ENCODE data around the gene FGFR3. TPM values are rescaled to one million over a fixed set of nuclear protein-coding genes. Genes with fewer than 3 reads are reported as not detected.
"Not testable (repeated sequence)": the region's sequence is repeated elsewhere in the genome, so short reads cannot be mapped to it uniquely, and the experiment has no call there.

FGFR3 gene
- total RNA-seq, 1 donor from 2014 or later, result 11.3 TPM

DNA sequence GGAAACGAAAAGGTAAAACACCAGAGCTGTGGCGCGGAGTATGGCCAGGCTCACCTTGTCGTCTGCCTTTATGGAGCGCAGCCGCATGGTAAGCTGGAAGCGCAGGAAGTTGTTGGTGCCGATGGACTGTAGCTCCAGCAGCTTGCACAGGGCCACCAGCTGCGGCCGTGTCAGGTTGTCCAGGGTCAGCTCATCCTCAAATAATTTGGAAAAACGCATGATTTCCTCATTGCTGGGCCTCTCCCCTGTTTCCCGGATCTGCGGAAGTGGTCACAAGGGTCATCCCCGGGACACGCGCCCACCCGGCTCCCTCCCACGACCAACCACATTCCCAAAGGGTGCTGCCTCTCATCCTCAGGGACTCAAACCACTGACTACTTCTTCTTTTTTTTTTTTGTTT is 39.6 kb downstream of the FGFR3 start:
- H3K27ac Mint-ChIP-seq (ENCODE audit: unreplicated experiment), result no peak overlapping the region
- H3K4me1 Mint-ChIP-seq (ENCODE audit: low read depth, unreplicated experiment), result no peaks in the 10 kb centered on the region
- no peak overlapping the region for H3K4me3 Mint-ChIP-seq (ENCODE audit: unreplicated experiment)
- H3K36me3 Mint-ChIP-seq (ENCODE audit: unreplicated experiment), result peaks cover 31% of the 10 kb centered on the region
- DNase-seq, result no peak
- peaks cover 6% of the 10 kb centered on the region for H3K9me3 Mint-ChIP-seq (ENCODE audit: unreplicated experiment)
- H3K27me3 Mint-ChIP-seq (ENCODE audit: unreplicated experiment), result no peaks in the 10 kb centered on the region
- TF ChIP-seq, protein P1, sequence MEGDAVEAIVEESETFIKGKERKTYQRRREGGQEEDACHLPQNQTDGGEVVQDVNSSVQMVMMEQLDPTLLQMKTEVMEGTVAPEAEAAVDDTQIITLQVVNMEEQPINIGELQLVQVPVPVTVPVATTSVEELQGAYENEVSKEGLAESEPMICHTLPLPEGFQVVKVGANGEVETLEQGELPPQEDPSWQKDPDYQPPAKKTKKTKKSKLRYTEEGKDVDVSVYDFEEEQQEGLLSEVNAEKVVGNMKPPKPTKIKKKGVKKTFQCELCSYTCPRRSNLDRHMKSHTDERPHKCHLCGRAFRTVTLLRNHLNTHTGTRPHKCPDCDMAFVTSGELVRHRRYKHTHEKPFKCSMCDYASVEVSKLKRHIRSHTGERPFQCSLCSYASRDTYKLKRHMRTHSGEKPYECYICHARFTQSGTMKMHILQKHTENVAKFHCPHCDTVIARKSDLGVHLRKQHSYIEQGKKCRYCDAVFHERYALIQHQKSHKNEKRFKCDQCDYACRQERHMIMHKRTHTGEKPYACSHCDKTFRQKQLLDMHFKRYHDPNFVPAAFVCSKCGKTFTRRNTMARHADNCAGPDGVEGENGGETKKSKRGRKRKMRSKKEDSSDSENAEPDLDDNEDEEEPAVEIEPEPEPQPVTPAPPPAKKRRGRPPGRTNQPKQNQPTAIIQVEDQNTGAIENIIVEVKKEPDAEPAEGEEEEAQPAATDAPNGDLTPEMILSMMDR (IDR thresholded peaks at IDR 0.05; ENCODE audit: partially characterized antibody, unreplicated experiment), result no peak

DNA sequence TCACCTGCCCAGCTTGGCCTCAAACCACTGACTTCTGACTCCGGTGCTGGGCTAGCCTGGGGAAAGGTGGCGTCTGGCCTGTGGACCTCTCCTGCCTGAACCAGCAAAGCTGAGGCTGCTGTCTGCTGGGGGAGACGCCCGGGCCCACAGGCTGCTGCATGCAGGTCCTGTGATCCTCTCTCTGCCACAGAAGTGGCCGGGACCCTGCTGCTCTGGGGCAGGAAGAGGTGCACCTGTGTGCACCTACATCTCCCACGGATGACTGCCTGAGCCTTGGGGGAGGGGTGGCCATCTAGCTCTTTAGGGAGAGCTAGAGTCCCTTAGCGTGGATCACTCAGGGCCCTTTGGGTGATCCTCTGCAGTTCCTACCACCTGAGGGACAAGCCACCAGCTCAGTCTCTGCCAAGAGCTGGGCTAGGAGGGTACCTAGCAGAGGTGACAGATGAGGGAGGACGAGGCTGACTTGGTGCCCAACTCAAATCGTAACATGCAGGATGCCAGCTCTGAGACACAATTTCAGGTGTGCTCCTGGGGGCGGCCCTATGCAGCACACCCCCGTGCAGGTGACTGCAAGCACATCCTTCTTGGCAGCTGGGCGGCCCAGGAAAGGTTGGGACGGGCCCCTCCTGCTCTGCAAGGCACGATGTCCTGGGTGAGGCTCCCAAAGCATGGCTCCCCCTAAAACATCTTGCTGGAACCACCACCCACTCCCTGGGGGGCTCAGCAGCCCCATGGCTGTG is 40.4 kb downstream of the FGFR3 start:
- Mint-ChIP-seq H3K27ac (ENCODE audit: unreplicated experiment) (no peak overlapping the region), H3K9me3 (ENCODE audit: unreplicated experiment) (peaks cover 6% of the 10 kb centered on the region), H3K36me3 (ENCODE audit: unreplicated experiment) (peaks cover 31% of the 10 kb centered on the region), H3K27me3 (ENCODE audit: unreplicated experiment) (no peaks in the 10 kb centered on the region), H3K4me3 (ENCODE audit: unreplicated experiment) (no peak overlapping the region), H3K4me1 (ENCODE audit: low read depth, unreplicated experiment) (no peaks in the 10 kb centered on the region)
- TF ChIP-seq, protein P1 (IDR thresholded peaks at IDR 0.05; ENCODE audit: partially characterized antibody, unreplicated experiment), result no peak
- no peak for DNase-seq

DNA sequence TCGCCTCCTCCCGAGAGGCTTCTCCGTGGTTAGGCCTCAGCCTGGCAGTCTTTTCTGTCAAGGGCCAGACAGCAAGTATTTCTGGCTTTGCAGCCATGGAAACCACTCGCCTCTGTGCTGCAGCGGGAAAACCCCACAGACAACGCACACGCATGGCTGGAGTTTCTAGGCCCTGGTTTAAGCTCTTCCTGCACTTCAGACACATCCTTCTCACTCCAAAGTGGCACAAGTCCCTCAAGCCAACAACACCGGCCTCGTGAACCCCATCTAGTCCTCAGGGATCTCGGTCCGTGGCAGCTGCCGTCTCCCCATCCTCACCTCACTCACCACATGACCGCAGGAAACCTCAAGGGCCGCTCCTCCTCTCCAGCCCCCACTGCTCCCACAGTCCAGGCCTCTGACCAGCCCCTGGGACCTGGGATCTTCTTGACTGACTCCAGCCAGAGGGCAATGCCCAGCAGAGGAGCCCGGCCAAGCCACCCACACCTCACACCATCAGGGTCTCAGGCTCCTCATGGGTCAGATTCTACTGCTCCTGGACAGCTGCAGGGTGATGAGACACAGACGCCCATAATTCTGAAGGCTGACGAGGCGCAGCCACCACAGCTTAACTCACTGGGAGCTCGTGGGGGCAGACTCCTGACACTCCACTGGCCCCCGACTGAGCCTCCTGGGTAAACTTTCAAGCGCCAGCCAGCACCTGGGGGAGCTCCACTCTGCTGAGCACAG is 41.1 kb downstream of the FGFR3 start:
- Mint-ChIP-seq H3K4me1 (ENCODE audit: low read depth, unreplicated experiment) (no peaks in the 10 kb centered on the region), H3K36me3 (ENCODE audit: unreplicated experiment) (peaks cover 30% of the 10 kb centered on the region), H3K27ac (ENCODE audit: unreplicated experiment) (no peak overlapping the region), H3K4me3 (ENCODE audit: unreplicated experiment) (no peak overlapping the region), H3K27me3 (ENCODE audit: unreplicated experiment) (no peaks in the 10 kb centered on the region), H3K9me3 (ENCODE audit: unreplicated experiment) (peaks cover 6% of the 10 kb centered on the region)
- DNase-seq, result no peak
- TF ChIP-seq, protein P1 (IDR thresholded peaks at IDR 0.05; ENCODE audit: partially characterized antibody, unreplicated experiment), result no peak

DNA sequence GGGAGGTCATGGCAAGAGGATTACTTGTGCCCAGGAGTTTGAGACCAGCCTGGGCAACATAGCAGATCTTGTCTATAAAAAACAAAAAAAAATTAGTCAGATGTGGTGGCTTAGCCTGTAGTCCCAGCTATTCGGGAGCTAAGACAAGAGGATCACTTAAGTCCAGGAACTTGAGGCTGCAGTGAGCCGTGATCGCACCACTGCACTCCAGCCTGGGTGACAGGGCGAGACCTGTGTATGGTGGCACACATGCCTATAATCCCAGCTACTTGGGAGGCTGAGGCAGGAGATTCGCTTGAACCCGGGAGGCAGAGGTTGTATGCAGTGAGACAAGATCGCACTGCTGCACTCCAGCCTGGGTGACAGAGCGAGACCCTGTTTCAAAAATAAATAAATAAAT is 42.7 kb downstream of the FGFR3 start:
- peaks cover 20% of the 10 kb centered on the region for H3K36me3 Mint-ChIP-seq (ENCODE audit: unreplicated experiment)
- H3K4me3 Mint-ChIP-seq (ENCODE audit: unreplicated experiment); H3K9me3 Mint-ChIP-seq (ENCODE audit: unreplicated experiment): not testable (repeated sequence)

DNA sequence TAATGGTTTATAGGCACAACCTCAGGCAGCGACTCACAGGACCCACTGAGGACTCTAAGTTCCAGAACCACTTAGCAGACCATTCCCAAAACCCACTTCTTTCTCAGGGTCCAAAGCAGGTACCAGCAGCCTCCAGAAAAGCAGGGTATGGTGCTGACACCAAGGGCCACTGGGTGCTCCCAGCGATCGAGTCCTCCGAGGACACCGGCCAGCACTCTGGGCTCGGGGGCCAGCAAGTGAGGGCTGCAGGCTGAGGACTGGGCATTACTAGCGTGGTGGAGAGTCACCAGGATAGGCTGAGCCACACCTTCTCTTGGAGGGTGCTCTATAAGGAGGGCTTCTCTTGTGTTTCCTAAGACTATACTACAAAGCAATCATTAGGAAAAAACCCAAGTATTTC is 43.6 kb downstream of the FGFR3 start:
- H3K9me3 Mint-ChIP-seq (ENCODE audit: unreplicated experiment), result no peaks in the 10 kb centered on the region
- TF ChIP-seq, protein P1 (IDR thresholded peaks at IDR 0.05; ENCODE audit: partially characterized antibody, unreplicated experiment), result no peak
- no peak for DNase-seq
- no peak overlapping the region for H3K4me3 Mint-ChIP-seq (ENCODE audit: unreplicated experiment)
- no peaks in the 10 kb centered on the region for H3K27me3 Mint-ChIP-seq (ENCODE audit: unreplicated experiment)
- no peak overlapping the region for H3K27ac Mint-ChIP-seq (ENCODE audit: unreplicated experiment)
- H3K36me3 Mint-ChIP-seq (ENCODE audit: unreplicated experiment), result peaks cover 17% of the 10 kb centered on the region
- no peaks in the 10 kb centered on the region for H3K4me1 Mint-ChIP-seq (ENCODE audit: low read depth, unreplicated experiment)

More for the DNA sequence above, 42.7 kb downstream of the FGFR3 start:
- H3K4me1 Mint-ChIP-seq (ENCODE audit: low read depth, unreplicated experiment); H3K27ac Mint-ChIP-seq (ENCODE audit: unreplicated experiment); DNase-seq; H3K27me3 Mint-ChIP-seq (ENCODE audit: unreplicated experiment): not testable (repeated sequence)
